ENCODE results near the gene IL6R.

The IL6R gene

GRCh38 chr1:154431586-154432373, 26.6 kb downstream of the IL6R start:
- no peak for TF ChIP-seq CTCF (IDR thresholded peaks at IDR 0.05; ENCODE audit: control insufficient read depth, insufficient read depth, low read depth, low read length, missing control alignments)
- H3K4me3 ChIP-seq (ENCODE audit: control insufficient read depth, low read depth, low read length) = no peak overlapping the region
- DNase-seq (ENCODE audit: low read depth) = peak; percentile 88

GRCh38 chr1:154433161-154433764, 28.1 kb downstream of the IL6R start:
- no peak overlapping the region for H3K4me3 ChIP-seq (ENCODE audit: control insufficient read depth, low read depth, low read length)
- no peak for TF ChIP-seq CTCF (IDR thresholded peaks at IDR 0.05; ENCODE audit: control insufficient read depth, insufficient read depth, low read depth, low read length, missing control alignments)
- no peak for DNase-seq (ENCODE audit: low read depth)

GRCh38 chr1:154434346-154435085, 29.4 kb downstream of the IL6R start:
- H3K4me3 ChIP-seq (ENCODE audit: control insufficient read depth, low read depth, low read length) = no peak overlapping the region
- TF ChIP-seq CTCF (IDR thresholded peaks at IDR 0.05; ENCODE audit: control insufficient read depth, insufficient read depth, low read depth, low read length, missing control alignments) = no peak
- DNase-seq (ENCODE audit: low read depth) = no peak

GRCh38 chr1:154435599-154436200, 30.6 kb downstream of the IL6R start:
- DNase-seq (ENCODE audit: low read depth) = no peak
- H3K4me3 ChIP-seq (ENCODE audit: control insufficient read depth, low read depth, low read length) = no peak overlapping the region
- no peak for TF ChIP-seq CTCF (IDR thresholded peaks at IDR 0.05; ENCODE audit: control insufficient read depth, insufficient read depth, low read depth, low read length, missing control alignments)

GRCh38 chr1:154436433-154436832, 31.3 kb downstream of the IL6R start:
- H3K4me3 ChIP-seq (ENCODE audit: control insufficient read depth, low read depth, low read length) = no peak overlapping the region
- TF ChIP-seq CTCF (IDR thresholded peaks at IDR 0.05; ENCODE audit: control insufficient read depth, insufficient read depth, low read depth, low read length, missing control alignments) = no peak
- no peak for DNase-seq (ENCODE audit: low read depth)

GRCh38 chr1:154440036-154440804, 35.1 kb downstream of the IL6R start:
- no peak overlapping the region for H3K4me3 ChIP-seq (ENCODE audit: control insufficient read depth, low read depth, low read length)
- no peak for DNase-seq (ENCODE audit: low read depth)
- TF ChIP-seq CTCF (IDR thresholded peaks at IDR 0.05; ENCODE audit: control insufficient read depth, insufficient read depth, low read depth, low read length, missing control alignments) = no peak
